ENCODE measurements around the gene MAGOH. TPM values are rescaled to one million over a fixed set of nuclear protein-coding genes. Genes with fewer than 3 reads are reported as not detected.
"Not testable (repeated sequence)": the region's sequence is repeated elsewhere in the genome, so short reads cannot be mapped to it uniquely, and the experiment has no call there.

Gene MAGOH
- polyA plus RNA-seq, 3 donors: 93.2 to 109 (median 105) TPM

DNA sequence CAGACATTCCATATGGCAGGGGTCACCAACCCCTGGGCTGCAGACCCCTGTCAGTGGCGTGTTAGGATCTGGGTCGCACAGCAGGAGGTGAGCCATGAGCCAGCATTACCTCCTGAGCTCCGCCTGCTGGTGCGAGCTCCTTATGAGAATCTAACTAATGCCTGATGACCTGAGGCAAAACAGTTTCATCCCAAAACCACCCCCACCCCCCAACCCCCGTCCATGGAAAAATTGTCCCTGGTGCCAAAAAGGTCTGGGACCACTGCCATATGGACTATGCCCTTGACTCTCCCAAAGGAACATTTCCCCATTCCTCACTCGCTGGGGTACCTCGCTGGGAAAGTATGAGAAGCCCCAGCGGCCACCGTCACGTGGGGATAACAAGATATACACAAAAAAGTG is 48.1 kb downstream of the MAGOH start:
- no peak for DNase-seq (ENCODE audit: low read depth in 3 of 3, low spot score in 2 of 3)

DNA sequence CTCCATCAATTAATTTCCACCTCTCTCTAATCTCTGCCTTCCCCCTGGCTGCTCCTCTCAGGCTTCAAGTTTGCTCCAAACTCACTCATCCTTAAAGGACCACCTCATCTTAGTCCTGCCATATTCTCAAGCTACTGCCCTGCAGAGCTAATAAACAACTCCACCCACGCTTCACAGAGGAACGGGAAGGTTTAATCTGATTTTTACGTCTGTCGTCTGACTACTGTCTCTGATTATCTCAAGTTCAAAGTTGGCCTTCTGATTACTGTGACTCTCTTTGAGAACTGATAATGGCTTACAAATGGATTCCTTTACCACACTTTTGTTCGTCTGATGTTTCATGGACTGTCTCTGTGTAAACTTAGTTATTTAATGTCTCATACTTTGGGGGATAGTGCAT is 49.3 kb downstream of the MAGOH start:
- no peak for DNase-seq (ENCODE audit: low read depth in 3 of 3, low spot score in 2 of 3)

DNA sequence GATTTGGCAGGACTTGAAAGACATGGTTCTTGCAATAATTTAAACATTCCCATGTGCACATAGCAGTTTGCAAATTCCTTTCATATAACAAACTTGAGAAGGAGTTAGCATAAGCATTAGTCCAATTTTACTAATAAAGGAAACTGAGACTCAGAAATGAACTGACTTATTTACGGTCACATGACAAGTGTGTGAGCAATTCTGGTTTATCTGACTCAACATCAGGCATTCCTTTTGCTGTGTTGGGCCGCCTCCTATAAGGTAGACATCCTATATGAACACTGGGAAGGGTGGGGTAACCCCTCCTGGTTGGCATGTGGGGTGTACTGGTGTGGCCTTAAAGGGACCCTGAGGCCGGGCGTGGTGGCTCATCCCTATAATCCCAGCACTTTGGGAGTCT is 50.2 kb downstream of the MAGOH start:
- no peak for DNase-seq (ENCODE audit: low read depth in 3 of 3, low spot score in 2 of 3)

DNA sequence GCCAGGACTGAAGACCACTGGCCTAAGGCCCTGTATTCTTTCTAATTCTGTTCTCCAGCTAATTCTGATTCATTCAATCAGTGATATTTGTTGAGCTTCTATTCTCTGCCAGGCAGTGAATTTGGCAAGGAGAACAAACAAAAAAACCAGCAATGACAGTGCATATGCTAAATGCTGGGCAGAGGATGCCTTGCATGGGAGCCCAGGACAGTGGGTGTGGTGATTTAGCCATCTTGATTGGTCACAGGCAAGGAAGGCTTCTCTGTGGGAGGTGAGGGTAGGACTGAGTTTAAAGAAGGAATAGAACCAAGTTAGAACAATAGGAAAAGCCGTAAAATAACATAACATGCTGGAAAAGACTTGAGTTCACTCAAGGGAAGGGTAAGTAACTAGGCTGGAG is 50.9 kb downstream of the MAGOH start:
- no peak for DNase-seq (ENCODE audit: low read depth in 3 of 3, low spot score in 2 of 3)

DNA sequence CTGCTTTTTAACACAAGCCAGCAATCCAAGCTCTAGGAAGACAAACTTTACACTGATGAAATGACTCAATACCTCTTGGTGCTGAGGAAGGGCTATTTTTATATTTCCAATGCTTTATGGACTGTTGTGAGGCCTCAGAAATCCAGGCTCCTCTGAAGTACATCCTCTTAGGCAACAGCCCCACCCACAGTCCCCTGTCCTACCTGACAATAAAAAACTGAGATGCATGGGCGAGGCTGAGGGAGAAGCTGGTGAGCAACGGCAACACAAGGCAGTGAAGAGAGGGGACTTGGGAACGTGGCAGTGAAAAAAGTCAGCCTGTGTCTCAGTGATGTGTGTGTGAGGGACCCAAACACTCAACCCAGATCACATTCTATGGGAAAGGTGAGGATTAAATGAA is 51.8 kb downstream of the MAGOH start:
- DNase-seq (ENCODE audit: low read depth in 3 of 3, low spot score in 2 of 3): no peak

DNA sequence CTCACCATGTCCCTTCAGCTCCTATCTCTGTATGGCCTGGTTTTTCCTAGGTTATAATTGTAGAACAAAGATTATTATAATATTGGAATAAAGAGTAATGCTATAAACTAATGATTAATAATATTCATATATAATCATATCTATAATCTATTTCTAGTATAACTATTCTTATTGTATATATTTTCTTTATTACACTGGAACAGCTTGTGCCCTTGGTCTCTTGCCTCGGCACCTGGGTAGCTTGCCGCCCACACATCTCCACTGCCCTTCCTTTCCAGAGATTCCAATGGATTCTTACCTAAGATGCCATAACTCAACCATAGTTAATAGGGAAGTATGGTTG is 52.4 kb downstream of the MAGOH start:
- not testable (repeated sequence) for DNase-seq (ENCODE audit: low read depth in 3 of 3, low spot score in 2 of 3)

DNA sequence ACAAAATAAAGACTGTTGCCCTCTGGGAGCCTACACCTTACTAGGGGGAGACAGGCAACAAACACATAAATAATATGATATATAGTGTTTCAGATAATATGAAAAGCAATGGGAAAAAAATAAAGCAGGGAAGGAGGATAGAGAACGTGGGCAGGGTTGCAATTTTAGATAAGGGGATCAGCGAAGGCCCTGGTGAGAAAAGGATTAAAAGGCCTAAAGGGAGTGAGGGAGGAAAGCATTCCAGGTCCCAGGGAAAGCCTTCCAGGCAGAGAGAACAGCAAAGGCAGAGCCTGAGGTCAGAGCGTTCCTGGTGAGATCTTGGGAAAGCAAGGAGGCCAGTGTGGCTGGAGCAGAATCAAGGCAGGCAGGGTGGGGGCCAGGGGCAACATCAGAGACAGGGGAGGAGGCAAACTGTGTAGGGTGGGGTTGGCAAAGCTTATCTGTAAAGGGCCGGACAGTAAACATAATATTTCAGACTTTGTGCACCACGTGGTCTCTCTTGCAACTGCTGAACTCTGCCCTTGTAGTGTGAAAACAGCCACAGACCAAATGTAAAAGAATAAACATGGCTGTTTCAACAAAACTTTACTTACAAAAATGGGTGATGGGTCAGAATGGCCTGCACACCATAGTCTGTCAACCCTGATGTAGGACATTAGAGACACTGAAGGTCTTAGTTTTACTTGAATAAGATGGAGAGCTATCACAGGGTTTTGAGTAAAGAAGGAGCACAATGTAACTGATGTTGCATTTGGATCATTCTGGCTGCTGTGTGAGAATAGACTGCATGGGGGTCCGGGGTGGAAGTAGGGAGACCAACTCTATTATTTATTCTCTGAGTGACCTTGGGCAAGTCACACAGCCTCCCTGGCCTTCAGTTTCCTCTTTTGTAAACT is 55.0 kb downstream of the MAGOH start:
- no peak for DNase-seq (ENCODE audit: low read depth in 3 of 3, low spot score in 2 of 3)

DNA sequence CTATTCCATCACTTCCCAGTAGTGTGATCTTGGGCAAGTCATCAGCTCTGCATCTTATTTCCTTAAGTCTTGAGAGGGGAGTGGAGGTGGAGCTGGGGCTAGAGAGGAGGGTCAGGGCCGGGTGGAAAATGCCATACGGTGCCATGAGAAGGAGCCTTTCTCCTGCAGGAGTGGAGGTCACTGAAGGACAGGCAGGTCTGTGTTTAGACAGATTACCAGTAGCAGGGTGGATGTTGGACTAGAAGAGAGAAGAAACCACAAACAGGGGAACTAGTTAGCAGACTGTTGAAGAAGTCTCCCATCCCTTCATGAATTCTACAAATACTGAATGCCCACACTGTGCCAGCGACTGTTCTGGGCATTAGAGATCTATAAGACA is 55.6 kb downstream of the MAGOH start:
- DNase-seq (ENCODE audit: low read depth in 3 of 3, low spot score in 2 of 3): no peak

DNA sequence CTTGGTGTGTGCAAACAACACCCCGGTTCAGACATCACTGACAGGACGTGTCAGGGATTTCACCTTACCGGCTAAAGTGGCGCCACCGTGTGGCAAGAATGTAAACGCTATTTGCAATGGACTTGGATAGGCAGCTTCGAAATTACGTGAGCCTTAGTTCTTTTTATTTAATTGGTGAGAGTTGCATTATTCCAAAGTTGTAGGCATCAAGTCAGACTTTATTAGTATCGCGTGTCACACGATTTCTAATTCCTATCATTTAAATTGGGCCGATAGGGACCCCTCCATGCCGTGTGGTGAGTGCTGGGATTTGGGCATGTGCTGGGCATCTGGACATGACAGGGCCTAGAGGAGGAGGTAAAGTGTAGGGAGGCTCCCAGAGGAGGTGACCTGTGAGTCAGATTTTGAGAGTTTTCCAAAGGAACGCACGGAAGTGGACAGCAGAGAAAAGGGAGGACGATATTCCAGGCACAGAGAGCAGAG is 56.2 kb downstream of the MAGOH start:
- DNase-seq (ENCODE audit: low read depth in 3 of 3, low spot score in 2 of 3): peak; percentile 62 to 81 (median 65)

DNA sequence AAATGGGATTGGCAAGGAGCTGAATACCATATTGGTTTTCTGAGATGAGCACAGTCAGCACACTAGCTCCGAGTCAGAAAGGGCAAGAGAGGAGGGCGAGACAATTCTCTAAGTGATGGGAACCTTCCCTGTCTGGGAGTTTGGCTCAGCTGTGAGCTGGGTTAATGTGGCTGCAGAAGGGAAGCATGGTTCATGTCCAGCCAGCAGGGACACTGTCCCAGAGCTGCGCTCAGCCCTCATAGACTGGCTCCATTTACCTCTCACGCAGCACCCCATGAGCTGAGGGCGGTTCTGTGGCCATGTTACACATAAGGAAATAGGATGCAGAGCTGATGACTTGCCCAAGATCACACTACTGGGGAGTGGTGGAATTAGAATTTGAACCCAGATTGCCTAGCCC is 57.4 kb downstream of the MAGOH start:
- no peak for DNase-seq (ENCODE audit: low read depth in 3 of 3, low spot score in 2 of 3)

DNA sequence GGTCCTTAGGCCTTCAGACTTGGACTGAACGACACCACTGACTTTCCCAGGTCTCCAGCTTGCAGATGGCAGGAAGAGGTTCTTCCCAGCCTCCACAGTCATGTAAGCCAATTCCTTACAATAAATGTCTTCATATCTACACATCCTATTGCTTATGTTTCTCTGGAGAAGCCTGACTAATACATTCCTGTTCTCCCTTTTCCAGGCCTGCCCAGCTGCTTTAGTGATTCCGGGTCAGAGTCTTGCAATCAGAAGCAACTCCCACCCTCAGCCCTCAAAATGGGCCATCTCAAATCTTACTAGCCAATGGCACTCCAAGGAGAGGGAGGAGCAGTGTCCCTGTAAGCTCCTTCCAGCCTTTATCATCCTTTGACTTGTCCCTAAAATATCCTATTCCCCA is 58.1 kb downstream of the MAGOH start:
- DNase-seq (ENCODE audit: low read depth in 3 of 3, low spot score in 2 of 3): no peak

Other genes with a start within 250 kb of the MAGOH start
- gene PODN, start 176.3 kb downstream of the MAGOH start, polyA plus RNA-seq (ENCODE audit: insufficient read length in 3 of 3): 1 to 10 TPM; 1.4 to 1.8 (median 1.6) TPM
- under 1 TPM; 0.08 to 0.12 (median 0.08) TPM for gene SLC1A7, start 95.9 kb downstream of the MAGOH start, polyA plus RNA-seq (ENCODE audit: insufficient read length in 3 of 3)
- gene CPT2, start 41.7 kb downstream of the MAGOH start, polyA plus RNA-seq (ENCODE audit: insufficient read length in 3 of 3): 10 to 100 TPM; 28.0 to 31.3 (median 30.6) TPM
- gene CZIB, start 17.9 kb downstream of the MAGOH start, polyA plus RNA-seq (ENCODE audit: insufficient read length in 3 of 3): 10 to 100 TPM; 80.4 to 93.1 (median 84.6) TPM
- 1 to 10 TPM; 4.6 to 6.3 (median 5.1) TPM for gene LRP8, start 89.6 kb upstream of the MAGOH start, polyA plus RNA-seq (ENCODE audit: insufficient read length in 3 of 3)
- under 1 TPM; 0.07 to 0.24 (median 0.14) TPM for gene DMRTB1, start 220.9 kb upstream of the MAGOH start, polyA plus RNA-seq (ENCODE audit: insufficient read length in 3 of 3)